ENCODE measurements around the gene KCNJ16.

KCNJ16 gene

GRCh38 chr17:70138291-70138865 lies 63.4 kb downstream of the KCNJ16 start:
- no peak overlapping the region for H3K4me3 ChIP-seq (ENCODE audit: low read length, poor library complexity, severe bottlenecking)
- no peaks in the 10 kb centered on the region for H3K9me2 ChIP-seq (replicated peaks; ENCODE audit: low read depth, low read length)
- H3K9ac ChIP-seq (ENCODE audit: low read depth, low read length, poor library complexity, severe bottlenecking) = no peak overlapping the region
- no peaks in the 10 kb centered on the region for H3K36me3 ChIP-seq (ENCODE audit: insufficient read depth, low read length)
- H3K27me3 ChIP-seq (ENCODE audit: insufficient read depth, low read length, poor library complexity, severe bottlenecking) = no peaks in the 10 kb centered on the region
- H3K79me2 ChIP-seq (ENCODE audit: insufficient read depth, low read length) = no peaks in the 10 kb centered on the region
- no peaks in the 10 kb centered on the region for H3K9me3 ChIP-seq (ENCODE audit: insufficient read depth, low read depth, low read length)
- H2AFZ ChIP-seq (ENCODE audit: low read length) = no peak overlapping the region
- TF ChIP-seq, protein P1, sequence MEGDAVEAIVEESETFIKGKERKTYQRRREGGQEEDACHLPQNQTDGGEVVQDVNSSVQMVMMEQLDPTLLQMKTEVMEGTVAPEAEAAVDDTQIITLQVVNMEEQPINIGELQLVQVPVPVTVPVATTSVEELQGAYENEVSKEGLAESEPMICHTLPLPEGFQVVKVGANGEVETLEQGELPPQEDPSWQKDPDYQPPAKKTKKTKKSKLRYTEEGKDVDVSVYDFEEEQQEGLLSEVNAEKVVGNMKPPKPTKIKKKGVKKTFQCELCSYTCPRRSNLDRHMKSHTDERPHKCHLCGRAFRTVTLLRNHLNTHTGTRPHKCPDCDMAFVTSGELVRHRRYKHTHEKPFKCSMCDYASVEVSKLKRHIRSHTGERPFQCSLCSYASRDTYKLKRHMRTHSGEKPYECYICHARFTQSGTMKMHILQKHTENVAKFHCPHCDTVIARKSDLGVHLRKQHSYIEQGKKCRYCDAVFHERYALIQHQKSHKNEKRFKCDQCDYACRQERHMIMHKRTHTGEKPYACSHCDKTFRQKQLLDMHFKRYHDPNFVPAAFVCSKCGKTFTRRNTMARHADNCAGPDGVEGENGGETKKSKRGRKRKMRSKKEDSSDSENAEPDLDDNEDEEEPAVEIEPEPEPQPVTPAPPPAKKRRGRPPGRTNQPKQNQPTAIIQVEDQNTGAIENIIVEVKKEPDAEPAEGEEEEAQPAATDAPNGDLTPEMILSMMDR (conservative IDR thresholded peaks at IDR 0.05; ENCODE audit: low read length) = no peak
- TF ChIP-seq EZH2phosphoT487 (IDR thresholded peaks at IDR 0.05; ENCODE audit: borderline replicate concordance) = no peak
- H3K4me2 ChIP-seq (ENCODE audit: low read depth, low read length, poor library complexity, severe bottlenecking) = no peak overlapping the region
- peaks cover 11% of the 10 kb centered on the region for H3K4me1 ChIP-seq (ENCODE audit: insufficient read depth, low read length, poor library complexity, severe bottlenecking)
- no peaks in the 10 kb centered on the region for H4K20me1 ChIP-seq (ENCODE audit: insufficient read depth, low read length, poor library complexity, severe bottlenecking)
- H3F3A ChIP-seq (ENCODE audit: low read depth) = no peaks in the 10 kb centered on the region

DNA sequence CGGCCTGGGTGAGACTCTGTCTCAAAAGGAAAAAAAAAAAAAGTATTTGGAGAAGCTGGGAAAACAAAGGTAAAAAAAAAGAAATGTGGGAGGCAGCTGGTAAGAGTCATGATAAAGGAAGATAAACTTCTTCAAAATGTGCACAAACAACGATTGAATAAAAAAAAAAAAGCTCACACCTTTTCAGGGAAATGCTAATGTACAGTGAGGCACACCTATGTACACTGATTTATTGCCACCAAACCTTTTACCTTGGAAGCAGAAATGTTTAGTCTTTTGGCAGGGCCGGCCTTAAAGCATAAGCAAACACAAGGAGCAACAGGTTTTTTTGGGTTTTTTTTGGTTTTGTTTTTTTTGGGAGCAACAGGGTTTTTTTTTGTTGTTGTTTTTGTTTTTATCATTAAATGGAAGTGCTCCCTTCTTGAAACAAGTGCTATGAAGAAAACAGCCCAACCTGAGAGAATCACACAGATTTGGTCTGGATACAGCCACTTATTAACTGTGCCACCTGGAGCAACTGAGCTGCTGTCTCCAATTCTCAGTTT lies 64.5 kb downstream of the KCNJ16 start:
- H2AFZ ChIP-seq (ENCODE audit: low read length) = no peak overlapping the region
- H3K4me2 ChIP-seq (ENCODE audit: low read depth, low read length, poor library complexity, severe bottlenecking) = no peak overlapping the region

DNA sequence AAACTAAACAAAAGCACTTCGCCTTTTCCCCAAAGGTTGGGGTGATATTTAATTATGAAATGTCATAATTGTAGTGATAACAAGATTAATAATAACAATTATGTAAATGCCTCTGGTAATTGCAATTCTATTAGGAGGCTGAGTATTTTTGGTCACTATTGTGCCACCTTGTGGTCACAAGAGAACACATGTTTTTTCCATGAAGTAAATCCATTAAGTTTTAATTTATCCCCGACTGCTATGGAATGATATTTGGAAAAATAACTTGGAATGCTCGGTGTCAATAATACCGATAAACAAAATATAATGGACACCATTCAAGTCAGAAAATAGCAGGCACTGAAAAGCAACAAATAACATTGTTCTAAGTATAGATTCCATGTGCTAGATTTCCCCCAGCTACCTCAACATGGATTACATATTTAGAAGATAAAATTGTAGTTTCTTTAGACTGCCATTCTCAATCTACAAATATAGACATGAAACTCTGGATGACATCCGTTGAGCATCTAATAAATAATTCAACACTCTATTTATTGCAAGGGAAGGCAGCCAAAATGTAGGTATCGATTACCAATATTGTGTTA lies 69.3 kb downstream of the KCNJ16 start:
- Histone ChIP-seq H3K79me2 (ENCODE audit: insufficient read depth, low read length) (no peaks in the 10 kb centered on the region), H3F3A (ENCODE audit: low read depth) (no peaks in the 10 kb centered on the region), H3K9me3 (ENCODE audit: insufficient read depth, low read depth, low read length) (no peaks in the 10 kb centered on the region), H3K4me3 (ENCODE audit: low read length, poor library complexity, severe bottlenecking) (no peak overlapping the region), H3K4me1 (ENCODE audit: insufficient read depth, low read length, poor library complexity, severe bottlenecking) (peaks cover 11% of the 10 kb centered on the region), H3K9me2 (replicated peaks; ENCODE audit: low read depth, low read length) (no peaks in the 10 kb centered on the region), H2AFZ (ENCODE audit: low read length) (no peak overlapping the region), H3K36me3 (ENCODE audit: insufficient read depth, low read length) (no peaks in the 10 kb centered on the region), H3K27me3 (ENCODE audit: insufficient read depth, low read length, poor library complexity, severe bottlenecking) (no peaks in the 10 kb centered on the region), H3K4me2 (ENCODE audit: low read depth, low read length, poor library complexity, severe bottlenecking) (no peak overlapping the region), H3K9ac (ENCODE audit: low read depth, low read length, poor library complexity, severe bottlenecking) (no peak overlapping the region), H4K20me1 (ENCODE audit: insufficient read depth, low read length, poor library complexity, severe bottlenecking) (no peaks in the 10 kb centered on the region)
- TF ChIP-seq, protein P1 (conservative IDR thresholded peaks at IDR 0.05; ENCODE audit: low read length) = peak; percentile 81
- no peak for TF ChIP-seq EZH2phosphoT487 (IDR thresholded peaks at IDR 0.05; ENCODE audit: borderline replicate concordance)

More for the DNA sequence above, 64.5 kb downstream of the KCNJ16 start:
- H3K9me2 ChIP-seq (replicated peaks; ENCODE audit: low read depth, low read length) = no peaks in the 10 kb centered on the region
- H3K79me2 ChIP-seq (ENCODE audit: insufficient read depth, low read length) = no peaks in the 10 kb centered on the region
- no peak overlapping the region for H3K4me3 ChIP-seq (ENCODE audit: low read length, poor library complexity, severe bottlenecking)
- H4K20me1 ChIP-seq (ENCODE audit: insufficient read depth, low read length, poor library complexity, severe bottlenecking) = no peaks in the 10 kb centered on the region
- H3K9me3 ChIP-seq (ENCODE audit: insufficient read depth, low read depth, low read length) = no peaks in the 10 kb centered on the region
- H3K9ac ChIP-seq (ENCODE audit: low read depth, low read length, poor library complexity, severe bottlenecking) = no peak overlapping the region
- H3F3A ChIP-seq (ENCODE audit: low read depth) = no peaks in the 10 kb centered on the region
- H3K36me3 ChIP-seq (ENCODE audit: insufficient read depth, low read length) = no peaks in the 10 kb centered on the region
- H3K27me3 ChIP-seq (ENCODE audit: insufficient read depth, low read length, poor library complexity, severe bottlenecking) = no peaks in the 10 kb centered on the region
- H3K4me1 ChIP-seq (ENCODE audit: insufficient read depth, low read length, poor library complexity, severe bottlenecking) = peaks cover 11% of the 10 kb centered on the region
- TF ChIP-seq EZH2phosphoT487 (IDR thresholded peaks at IDR 0.05; ENCODE audit: borderline replicate concordance) = no peak
- TF ChIP-seq, protein P1 (conservative IDR thresholded peaks at IDR 0.05; ENCODE audit: low read length) = no peak

All from Loucy (cell line).